Hypothalamus (tissue), 51 donors: ENCODE measurements around the gene C1GALT1.
"Not testable (repeated sequence)": the region's sequence is repeated elsewhere in the genome, so short reads cannot be mapped to it uniquely, and the experiment has no call there.

Experiments used
- DNase-seq, 51 donors: peaks; one replicate each; lab custom pipeline; 2025; lab: John Stamatoyannopoulos, UW

C1GALT1 gene

DNA sequence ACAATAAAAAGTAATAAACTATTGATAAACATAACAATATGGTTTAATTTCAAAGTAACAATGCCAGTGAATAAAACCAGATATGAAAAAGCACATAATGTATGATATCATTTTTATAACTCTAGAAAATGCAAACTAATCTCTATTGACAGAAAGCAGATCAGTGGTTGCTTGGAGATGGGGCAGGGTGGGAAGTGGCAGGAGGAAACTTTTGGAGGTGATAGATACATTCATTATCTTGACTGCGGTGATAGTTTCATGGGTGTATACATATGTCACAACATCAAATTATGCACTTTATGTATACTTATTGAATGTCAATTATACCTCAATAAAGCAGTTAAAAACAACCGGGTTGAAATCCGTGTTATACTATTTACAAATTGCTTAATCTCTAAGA, 16.0 kb upstream of the C1GALT1 start:
- no peak for DNase-seq

DNA sequence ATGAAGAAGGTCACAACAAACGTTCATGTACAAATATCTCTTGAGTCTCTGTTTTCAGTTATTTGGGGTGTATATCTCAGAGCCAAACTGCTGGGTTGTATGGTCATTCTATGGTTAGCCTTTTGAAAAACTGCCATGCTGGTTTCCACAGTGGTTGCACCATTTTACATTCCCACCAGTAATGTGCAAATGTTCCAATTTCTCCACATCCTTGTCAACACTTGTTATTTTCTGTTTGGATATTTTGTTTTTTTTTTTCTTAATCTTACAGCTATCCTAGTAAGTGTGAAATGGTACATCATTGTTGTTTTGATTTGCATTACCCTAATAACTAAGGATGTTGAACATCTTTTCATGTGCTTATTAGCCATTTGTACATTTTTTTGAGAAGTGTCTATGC, 13.0 kb upstream of the C1GALT1 start:
- DNase-seq, result no peak

- no peak for DNase-seq
These were observed 8.2 kb upstream of the C1GALT1 start for GRCh38 chr7:7173956-7174632.

DNA sequence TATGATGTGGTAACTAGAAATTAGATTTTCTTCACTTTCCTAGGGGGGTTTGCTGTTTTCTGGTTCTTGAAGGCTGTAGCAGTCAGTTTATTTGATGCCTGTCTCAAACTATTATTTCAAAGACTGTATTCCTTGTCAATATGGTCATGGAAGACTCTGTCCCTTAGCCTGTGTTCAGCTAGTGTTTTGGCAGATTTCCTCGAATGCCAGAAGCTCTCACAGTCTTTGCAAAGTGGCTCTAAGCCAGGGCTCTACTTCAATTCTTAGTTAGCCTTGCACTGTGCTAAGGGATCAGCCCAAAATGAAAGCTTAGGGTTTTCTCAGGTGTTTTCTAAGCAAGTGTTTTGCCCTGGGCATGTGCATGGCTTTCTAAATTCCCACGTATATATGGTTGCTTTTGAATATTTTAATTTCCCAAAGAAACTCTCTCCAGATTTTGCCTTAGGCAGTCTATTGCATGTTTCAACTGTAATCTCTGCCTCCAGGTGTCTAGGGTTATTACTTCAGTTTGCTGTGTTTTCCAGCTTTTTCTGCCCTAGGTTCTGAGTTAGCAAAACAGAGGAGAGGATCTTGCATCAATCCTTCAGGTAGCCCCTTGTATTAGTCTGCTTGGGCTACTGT, 7.2 kb upstream of the C1GALT1 start:
- DNase-seq, result no peak

- no peak for DNase-seq
These were observed 5.8 kb upstream of the C1GALT1 start for GRCh38 chr7:7176406-7177043.

DNA sequence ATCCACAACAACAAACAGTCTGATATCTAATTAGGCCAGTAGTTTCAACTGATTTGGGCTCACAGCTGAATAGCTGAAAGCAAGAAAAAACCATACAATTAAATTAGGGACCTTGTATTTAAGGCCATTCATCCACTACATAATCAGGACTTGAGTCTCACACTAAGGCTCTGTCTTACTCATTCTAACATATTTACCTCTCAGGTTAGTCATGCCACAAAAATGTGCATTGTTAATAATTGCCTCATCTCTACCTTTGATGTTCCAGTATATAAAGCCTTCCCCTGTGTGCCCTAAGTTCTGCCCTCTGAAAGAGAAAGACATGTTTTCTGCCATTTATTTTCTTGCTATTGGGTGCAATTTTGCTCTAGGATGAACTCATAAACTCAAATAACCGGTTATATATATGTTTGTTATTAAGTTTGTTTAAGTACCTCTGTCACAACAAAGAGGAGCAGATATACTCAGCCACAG, 5.3 kb upstream of the C1GALT1 start:
- DNase-seq, result no peak

GRCh38 chr7:7178081-7178480, 4.3 kb upstream of the C1GALT1 start:
- no peak for DNase-seq

DNA sequence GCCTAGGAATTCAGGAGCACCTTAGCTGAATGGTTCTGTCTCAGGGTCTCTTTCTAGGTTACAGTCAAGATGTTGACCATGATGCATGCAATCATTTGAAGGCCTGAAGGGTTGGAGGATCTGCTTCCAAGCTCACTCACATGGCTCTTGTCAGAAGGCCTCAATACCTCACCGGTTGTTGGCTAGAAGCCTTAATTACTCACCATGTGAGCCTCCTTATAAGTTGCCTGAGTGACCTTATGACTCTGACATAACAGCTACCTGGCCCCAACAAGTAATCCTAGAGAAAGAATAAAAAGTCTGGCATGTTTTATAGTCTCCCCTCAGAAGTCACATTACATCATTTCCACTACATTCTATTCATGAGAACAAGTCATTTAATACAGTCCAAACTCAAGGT, 3.4 kb upstream of the C1GALT1 start:
- DNase-seq, result no peak

GRCh38 chr7:7180725-7181449, 1.5 kb upstream of the C1GALT1 start:
- no peak for DNase-seq

DNA sequence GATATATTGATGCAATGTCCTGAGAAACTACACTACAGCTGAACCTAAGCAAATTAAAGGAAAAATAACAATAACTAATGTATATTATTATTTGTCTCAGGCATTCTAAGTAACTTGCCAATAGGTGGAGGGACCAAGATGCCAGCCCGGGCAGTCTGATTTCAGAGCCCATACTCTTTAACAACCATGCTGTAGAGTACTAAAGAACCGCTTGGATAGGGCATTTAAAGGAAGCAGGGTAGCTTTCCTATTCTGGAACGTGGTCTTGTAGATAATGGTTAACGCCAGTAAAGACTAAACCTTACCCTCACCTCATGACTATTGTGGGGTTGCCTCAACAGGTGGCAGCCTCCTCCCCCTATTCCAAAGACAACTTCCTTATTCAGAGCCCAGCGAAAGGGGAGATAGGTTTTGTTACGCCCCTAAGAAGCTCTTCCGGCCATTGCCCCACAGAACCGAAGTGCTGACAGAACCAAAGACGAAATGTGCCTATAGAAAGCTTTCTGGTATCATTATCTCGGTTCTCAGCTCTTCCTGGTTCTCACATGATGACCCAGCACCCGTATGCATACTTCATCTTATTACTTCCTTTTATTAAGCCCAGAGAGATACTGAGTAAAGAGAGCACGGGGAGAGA, 707 bp upstream of the C1GALT1 start:
- DNase-seq, result peak in 14 of 51 donors; percentile 9 to 79 (median 25)

DNA sequence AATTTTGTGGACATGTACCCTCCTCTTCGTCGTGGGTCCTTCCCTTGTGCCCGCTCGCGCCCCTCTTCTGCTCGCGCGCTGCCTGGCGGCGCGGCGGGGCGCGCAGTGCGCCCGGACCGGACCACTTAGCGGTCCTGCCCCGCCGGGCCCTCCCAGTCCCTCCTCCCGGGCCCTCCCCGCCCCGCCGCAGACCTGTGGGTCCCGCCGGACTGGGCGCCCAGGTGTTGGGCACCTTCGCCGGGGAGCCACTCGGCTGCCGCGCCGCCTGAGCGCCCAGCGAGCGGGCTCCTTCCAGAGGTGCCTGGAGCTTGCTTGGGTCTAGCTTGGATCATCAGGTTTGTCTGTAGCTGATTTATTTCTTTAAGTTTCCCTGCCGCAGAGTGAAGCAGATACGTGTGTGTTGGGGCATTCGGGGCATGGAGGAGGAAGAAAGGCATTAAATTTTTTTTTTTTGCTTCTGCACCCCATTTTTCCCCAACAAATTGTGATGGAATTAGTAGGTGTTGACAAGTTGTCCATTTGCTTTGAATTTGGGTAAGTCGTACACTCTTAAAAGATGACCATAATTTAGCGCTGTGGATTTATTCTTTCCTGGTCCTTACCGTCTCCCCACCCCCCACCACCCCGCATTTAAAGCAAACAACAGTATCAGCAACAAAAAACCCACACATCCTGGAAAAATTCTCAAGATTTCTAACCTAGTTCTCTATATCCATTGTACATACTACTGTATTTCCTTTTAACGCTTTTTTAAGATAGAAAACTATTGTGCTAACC, 905 bp downstream of the C1GALT1 start:
- DNase-seq, result peak in 33 of 51 donors; percentile 17 to 83 (median 58)

DNA sequence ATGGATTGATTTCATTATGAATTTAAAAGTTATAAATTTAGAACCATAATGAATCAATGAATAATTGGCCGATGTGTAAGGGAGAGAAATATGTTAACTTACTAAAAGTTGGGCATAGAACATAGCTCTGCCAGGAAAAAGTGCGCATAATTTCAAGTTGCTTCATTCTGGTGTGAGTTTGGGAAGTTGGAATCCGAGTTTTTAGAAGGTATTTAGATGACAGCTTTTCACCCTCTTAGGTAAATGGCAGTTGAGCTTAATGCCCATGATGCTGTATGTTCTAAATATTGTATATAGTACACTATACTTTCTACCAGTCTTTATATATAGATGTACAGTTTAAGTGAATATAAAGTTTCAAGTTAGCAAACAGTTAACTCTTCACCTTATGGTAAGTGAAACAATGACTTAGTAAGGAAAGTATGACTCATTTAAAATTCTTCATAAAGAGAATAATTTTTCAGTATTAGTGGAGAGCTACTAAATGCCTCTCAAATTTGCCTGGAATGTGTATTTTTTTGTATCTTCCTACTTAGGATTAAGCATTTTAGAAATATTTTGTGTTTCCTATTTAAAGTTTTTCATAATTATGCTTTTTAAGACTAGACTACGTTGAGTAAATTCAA, 1.6 kb downstream of the C1GALT1 start:
- DNase-seq, result no peak

DNA sequence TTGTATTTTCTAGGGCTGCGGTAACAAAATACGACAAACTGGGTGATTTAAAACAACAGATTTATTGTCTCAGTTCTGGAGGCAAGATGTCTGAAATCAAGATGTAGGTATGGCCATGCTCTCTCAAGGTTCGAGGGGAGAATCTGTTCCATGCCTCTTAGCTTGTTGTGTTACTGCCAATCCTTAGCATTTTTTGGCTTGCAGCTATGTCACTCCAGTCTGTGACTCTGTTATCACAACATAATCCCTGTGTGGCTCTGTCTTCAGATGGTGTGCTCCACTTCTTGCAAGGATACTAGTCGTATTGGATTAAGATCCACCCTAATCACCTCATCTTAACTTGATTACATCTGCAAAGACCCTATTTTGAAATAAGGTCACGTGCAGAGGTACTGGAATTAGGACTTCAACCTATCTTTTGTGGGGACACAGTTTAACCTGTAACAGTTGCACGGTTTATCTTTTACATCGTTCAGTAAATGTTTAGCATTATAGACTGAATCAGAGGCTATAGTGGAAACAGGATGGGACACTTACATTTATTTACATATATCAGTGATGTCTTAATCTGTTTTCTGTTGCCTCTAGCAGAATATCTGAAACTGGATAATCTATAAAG, 3.1 kb downstream of the C1GALT1 start:
- DNase-seq, result peak in 1 of 51 donors; percentile 29

DNA sequence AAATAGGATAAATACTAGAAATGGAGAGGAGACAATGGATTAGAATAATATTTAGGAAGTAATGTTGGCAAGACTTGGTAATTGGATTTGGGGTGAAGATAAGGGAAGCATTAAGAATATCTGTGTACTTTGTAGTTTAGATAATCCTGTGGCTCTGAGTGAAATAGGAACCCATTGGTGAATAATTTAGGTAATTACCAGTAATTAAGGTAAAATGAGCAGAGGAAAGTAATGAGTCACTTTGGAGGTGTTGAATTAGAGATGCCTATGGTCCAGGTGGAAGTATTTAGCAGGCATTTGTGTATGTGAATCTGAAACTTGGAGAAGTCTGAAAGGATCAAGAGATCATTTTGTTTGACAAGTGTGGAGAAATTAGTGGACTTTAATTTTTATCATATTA, 5.7 kb downstream of the C1GALT1 start:
- no peak for DNase-seq

DNA sequence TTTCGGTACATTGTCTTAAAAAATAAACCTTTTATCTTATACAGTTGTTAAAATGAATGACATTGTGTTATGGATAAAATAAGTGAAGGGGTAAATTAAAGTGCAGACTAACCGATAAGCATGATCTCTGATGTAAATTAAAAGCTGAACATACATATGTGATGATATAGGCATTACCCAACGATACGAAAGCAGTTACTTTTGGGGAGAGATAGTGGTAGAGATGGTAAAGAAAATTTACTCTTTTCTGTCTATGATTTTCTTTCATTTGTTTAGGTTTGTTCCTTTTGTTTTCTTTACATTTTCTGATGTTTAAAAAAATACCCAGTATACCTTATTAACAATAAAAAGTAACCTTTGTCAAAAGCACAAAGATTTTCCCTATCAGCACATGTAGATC, 6.4 kb downstream of the C1GALT1 start:
- no peak for DNase-seq

- DNase-seq, result no peak
These were observed 7.8 kb downstream of the C1GALT1 start for GRCh38 chr7:7190142-7190541.

- no peak for DNase-seq
These were observed 8.8 kb downstream of the C1GALT1 start for GRCh38 chr7:7191137-7191536.

DNA sequence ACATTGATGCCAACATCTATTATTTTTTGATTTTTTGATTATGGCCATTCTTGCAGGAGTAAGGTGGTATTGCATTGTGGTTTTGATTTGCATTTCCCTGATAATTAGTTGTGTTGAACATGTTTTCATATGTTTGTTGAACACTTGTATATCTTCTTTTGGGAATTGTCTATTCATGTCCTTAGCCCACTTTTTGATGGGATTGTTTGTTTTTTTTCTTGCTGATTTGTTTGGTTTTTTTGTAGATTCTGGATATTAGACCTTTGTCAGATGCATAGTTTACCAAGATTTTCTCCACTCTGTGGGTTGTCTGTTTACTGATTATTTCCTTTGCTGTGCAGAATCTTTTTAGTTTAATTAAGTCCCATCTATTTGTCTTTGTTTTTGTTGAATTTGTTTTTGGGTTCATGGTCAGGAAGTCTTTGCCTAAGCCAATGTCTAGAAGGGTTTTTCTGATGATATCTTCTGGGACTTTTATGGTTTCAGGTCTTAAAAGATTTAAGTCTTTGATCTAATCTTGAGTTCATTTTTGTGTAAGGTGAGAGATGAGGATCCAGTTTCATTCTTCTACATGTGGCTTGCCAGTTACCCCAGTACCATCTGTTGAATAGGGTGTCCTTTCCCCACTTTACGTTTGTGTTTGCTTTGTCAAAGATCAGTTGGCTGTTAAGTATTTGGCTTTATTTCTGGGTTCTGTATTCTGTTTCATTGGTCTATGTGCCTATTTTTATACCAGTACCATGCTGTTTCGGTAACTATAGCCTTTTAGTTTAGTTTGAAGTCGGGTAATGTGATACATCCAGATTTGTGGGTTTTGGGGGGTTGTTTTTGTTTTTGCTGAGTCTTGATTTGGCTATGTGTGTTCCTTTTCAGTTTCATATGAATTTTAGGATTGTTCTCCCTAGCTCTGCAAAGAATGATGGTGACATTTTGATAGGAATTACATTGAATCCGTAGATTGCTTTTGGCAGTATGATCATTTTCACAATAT, 10.7 kb downstream of the C1GALT1 start:
- not testable (repeated sequence) for DNase-seq
